OCI-LY1 (cell line): Measurements from ENCODE around the gene SLC27A2.

ENCODE experiments used
- CTCF ChIP-seq: fragments of 200-600 bp; sonication (generic), shearing (Covaris generic); IDR thresholded peaks from 2 replicates; pipeline ENCODE4 v1.5.1; 2017; ENCODE audit warnings: mild to moderate bottlenecking, antibody characterized with exemption, low read length, moderate library complexity, mixed read lengths
- EZH2 ChIP-seq: fragments of 200-600 bp; sonication (generic), shearing (Covaris generic); IDR thresholded peaks from 2 replicates; pipeline ENCODE4 v1.8.0; 2017; ENCODE audit warnings: borderline replicate concordance, mixed run types, mild to moderate bottlenecking, antibody characterized with exemption, low read length, moderate library complexity, mixed read lengths

DNA sequence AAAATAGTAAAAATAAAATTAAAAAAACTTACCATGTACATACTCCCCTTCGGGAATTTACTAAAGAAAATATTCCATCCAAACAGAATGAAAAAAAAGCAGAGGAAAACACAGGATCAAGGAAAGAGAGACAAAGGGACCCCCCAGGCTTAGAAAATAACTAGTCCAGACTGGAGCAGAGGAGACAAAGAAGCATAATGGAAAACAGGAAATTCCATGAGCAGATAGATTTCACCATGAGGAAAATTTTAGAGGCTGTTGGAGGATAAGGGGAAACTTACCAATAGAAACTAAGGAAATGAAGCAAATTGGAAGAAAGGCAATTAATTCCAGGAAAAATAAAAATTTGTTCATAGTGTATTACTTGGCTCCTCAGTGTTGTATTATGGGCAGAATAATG is 36.7 kb downstream of the SLC27A2 start:
- TF ChIP-seq CTCF (no peak), EZH2 (no peak)
